Endothelial cell of umbilical vein (primary cell): ENCODE results near the gene SCYGR1. TPM values are rescaled to one million over a fixed set of nuclear protein-coding genes. Genes with fewer than 3 reads are reported as not detected.

Experiments
- BruUV-seq: library from RNA; stranded (reverse); fragments of 400-500 nt; replicated peaks from 2 replicates; lab custom pipeline; 2021; lab: Mats Ljungman, UMichigan
- CTCF ChIA-PET: fragments of 300-600, 350-600 bp; sonication (Branson Sonifier 250); formaldehyde crosslinking; loops from one replicate; lab custom pipeline; 2021; ENCODE audit warnings: antibody characterized with exemption, inconsistent platforms; lab: Charles Lee
- POLR2A ChIA-PET: fragments of 300-600, 350-600 bp; sonication (Branson Sonifier 250); formaldehyde crosslinking; loops from one replicate; lab custom pipeline; 2021; ENCODE audit warnings: antibody characterized with exemption, inconsistent platforms; lab: Charles Lee
- DNase-seq: peaks from one replicate; pipeline ENCODE4 v3.0.0-alpha.2; 2011; ENCODE audit warnings: low read depth, low spot score
- FAIRE-seq: peaks from 2 replicates; lab custom pipeline; 2011; peaks lifted over from hg19 to GRCh38; lab: Jason Lieb, UNC
- H2AFZ ChIP-seq: 2 replicates; pipeline ENCODE4 v1.6.0; 2012; ENCODE audit warnings: low read depth, low read length, control low read depth, inconsistent platforms
- H3K27ac ChIP-seq: 2 replicates; pipeline ENCODE4 v1.5.1; 2011; ENCODE audit warnings: low read depth, mild to moderate bottlenecking, control low read depth, low read length, moderate library complexity; ENCODE audit not compliant: insufficient read depth
- H3K27me3 ChIP-seq, 2 experiments: 2 replicates each; pipeline versions ENCODE4 v1.6.0 to v1.6.1; 2011; ENCODE audit warnings: low read length in 2 of 2, mixed read lengths in 1 of 2; ENCODE audit not compliant: control insufficient read depth in 2 of 2, insufficient read depth in 2 of 2
- H3K36me3 ChIP-seq, 2 experiments: 2 replicates in 1 of 2; 3 replicates in 1 of 2; pipeline ENCODE4 v1.5.1; 2011; ENCODE audit warnings: low read length in 2 of 2, mild to moderate bottlenecking in 1 of 2, moderate library complexity in 1 of 2; ENCODE audit not compliant: control insufficient read depth in 2 of 2, insufficient read depth in 2 of 2; ENCODE audit errors: extremely low read depth in 1 of 2
- H3K4me1 ChIP-seq: 3 replicates; pipeline ENCODE4 v1.5.1; 2011; ENCODE audit warnings: mild to moderate bottlenecking, low read length; ENCODE audit not compliant: control insufficient read depth, insufficient read depth; ENCODE audit errors: extremely low read depth
- H3K4me2 ChIP-seq: 2 replicates; pipeline ENCODE4 v1.6.1; 2011; ENCODE audit warnings: low read length, control low read depth, mixed read lengths; ENCODE audit not compliant: insufficient read depth
- H3K4me3 ChIP-seq, 3 experiments: fragments of 200-600 bp in 1 of 3; sonication (generic), shearing (Covaris generic) in 1 of 3; replicated peaks in 1 of 3; 2 replicates each; pipeline ENCODE4 v1.5.1; 2011 to 2016; ENCODE audit warnings: control low read depth in 3 of 3, low read length in 3 of 3, mild to moderate bottlenecking in 2 of 3, inconsistent platforms in 1 of 3, low read depth in 1 of 3, moderate library complexity in 1 of 3; ENCODE audit not compliant: insufficient read depth in 1 of 3
- H3K79me2 ChIP-seq: 2 replicates; pipeline ENCODE4 v1.6.0; 2012; ENCODE audit warnings: low read length, inconsistent platforms; ENCODE audit not compliant: control insufficient read depth, insufficient read depth
- H3K9ac ChIP-seq: replicated peaks from 2 replicates; pipeline ENCODE3; 2011; ENCODE audit warnings: low read length, control low read depth; ENCODE audit not compliant: insufficient read depth; ENCODE audit errors: extremely low read depth
- H3K9me1 ChIP-seq: replicated peaks from 3 replicates; pipeline ENCODE4 v1.6.0; 2011; ENCODE audit warnings: mild to moderate bottlenecking, low read length; ENCODE audit not compliant: control insufficient read depth, insufficient read depth; ENCODE audit errors: extremely low read depth
- H3K9me3 ChIP-seq: replicated peaks from 2 replicates; pipeline ENCODE4 v1.5.1; 2012; ENCODE audit warnings: low read length, inconsistent platforms; ENCODE audit not compliant: control insufficient read depth, insufficient read depth
- H4K20me1 ChIP-seq: replicated peaks from 2 replicates; pipeline ENCODE3; 2011; ENCODE audit warnings: mild to moderate bottlenecking, low read length; ENCODE audit not compliant: control insufficient read depth, insufficient read depth; ENCODE audit errors: extremely low read depth
- CTCF ChIP-seq, 2 donors: IDR thresholded peaks; 1 replicate in 1 of 2; 2 replicates in 1 of 2; pipeline ENCODE4 v1.5.1; 2011; ENCODE audit warnings: low read length in 2 of 2, mild to moderate bottlenecking in 2 of 2, moderate library complexity in 2 of 2, control low read depth in 1 of 2, inconsistent platforms in 1 of 2, low read depth in 1 of 2; ENCODE audit not compliant: insufficient read depth in 1 of 2; ENCODE audit errors: extremely low read depth in 1 of 2
- EZH2 ChIP-seq: IDR thresholded peaks from 2 replicates; pipeline ENCODE4 v1.6.1; 2012; ENCODE audit warnings: borderline replicate concordance, low read depth, mild to moderate bottlenecking, moderate library complexity, low read length, inconsistent platforms; ENCODE audit not compliant: severe bottlenecking
- FOS ChIP-seq: IDR thresholded peaks from 2 replicates; pipeline ENCODE4 v1.6.1; 2011; ENCODE audit warnings: mild to moderate bottlenecking, low read length, moderate library complexity, borderline replicate concordance; ENCODE audit not compliant: insufficient read depth
- GATA2 ChIP-seq: IDR thresholded peaks from 2 replicates; pipeline ENCODE4 v1.7.0; 2011; ENCODE audit warnings: low read depth, mild to moderate bottlenecking, moderate library complexity, mixed read lengths, low read length; ENCODE audit not compliant: insufficient read length, insufficient read depth
- JUN ChIP-seq: IDR thresholded peaks from 2 replicates; pipeline ENCODE4 v1.6.1; 2011; ENCODE audit warnings: borderline replicate concordance, low read depth; ENCODE audit not compliant: insufficient read length, insufficient read depth
- MYC ChIP-seq: IDR thresholded peaks from one replicate; pipeline ENCODE4 v1.6.1; 2011; ENCODE audit warnings: mild to moderate bottlenecking, low read depth, low read length
- POLR2A ChIP-seq: IDR thresholded peaks from 2 replicates; pipeline ENCODE4 v1.6.1; 2012; ENCODE audit warnings: low read depth, mild to moderate bottlenecking, control low read depth, low read length
- POLR2AphosphoS5 ChIP-seq: IDR thresholded peaks from 2 replicates; pipeline ENCODE4 v1.6.1; 2012; ENCODE audit warnings: low read depth, mild to moderate bottlenecking, control low read depth, low read length, moderate library complexity; ENCODE audit not compliant: insufficient read depth
- dilution Hi-C: fragments of 300-500 bp; cut with MboI; formaldehyde crosslinking; loops from one replicate; pipeline ENCODE4 v1.15.0; 2019; ENCODE audit warnings: low sequenced_read_pairs; ENCODE audit not compliant: extremely low pct_ligation_motif_present
- intact Hi-C: fragments of 100-400 bp; cut with micrococcal nuclease; formaldehyde crosslinking; loops from one replicate; pipeline ENCODE4 v1.10.0; 2022
- polyA plus RNA-seq, 4 experiments: library from polyadenylated mRNA; depleted of rRNA in 3 of 4; stranded (reverse) in 3 of 4; unstranded in 1 of 4; fragments of >200 nt; gene quantifications; 2 replicates each; pipeline versions ENCODE4 v1.2.1 to v1.2.3, GENCODE V29; 2011 to 2012; ENCODE audit warnings: missing spikeins in 1 of 4
- total RNA-seq: library from RNA; stranded (reverse); gene quantifications from 2 replicates; pipeline ENCODE4 v1.2.3, GENCODE V29; 2021
- TF ChIP-seq, protein P1 (sequence below): IDR thresholded peaks from 2 replicates; pipeline ENCODE4 v1.6.1; 2011; ENCODE audit not compliant: insufficient read depth, insufficient read length

Gene SCYGR1
- total and polyA plus RNA-seq, 2 donors (not counting 3 experiments of a cell fraction or from before 2014, with no cell fraction given), result not detected

DNA sequence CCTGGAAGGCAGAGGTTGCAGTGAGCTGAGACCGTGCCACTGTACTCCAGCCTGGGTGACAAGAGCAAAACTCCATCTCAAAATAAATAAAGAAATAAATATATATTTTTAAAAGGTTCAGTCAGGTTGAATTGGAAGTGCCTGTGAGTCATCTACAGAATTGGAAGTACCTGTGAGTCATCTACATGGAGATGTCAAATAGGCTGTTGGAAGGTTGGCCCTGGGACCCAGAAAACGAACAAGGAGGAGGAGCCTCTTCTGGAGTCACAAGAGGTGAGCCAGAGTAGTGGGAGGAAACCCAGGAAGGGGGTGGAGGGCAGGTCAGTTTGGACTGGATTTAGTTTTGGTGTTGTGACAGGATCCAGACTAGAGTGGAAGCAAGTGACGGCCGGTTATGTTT lies 15.2 kb upstream of the SCYGR1 start:
- H3K9me3 ChIP-seq, result no peaks in the 10 kb centered on the region
- H3K9ac ChIP-seq, result no peak overlapping the region
- H3K36me3 ChIP-seq, result no peaks in the 10 kb centered on the region
- FAIRE-seq (no peak), DNase-seq (no peak)
- no peaks in the 10 kb centered on the region for H3K27me3 ChIP-seq
- no peaks in the 10 kb centered on the region for H3K9me1 ChIP-seq
- ChIA-PET CTCF (no interaction called here), POLR2A (no interaction called here)
- H3K4me3 ChIP-seq, result no peak overlapping the region
- H2AFZ ChIP-seq, result no peak overlapping the region
- no peak overlapping the region for H3K4me2 ChIP-seq
- H3K27ac ChIP-seq, result no peak overlapping the region
- no peaks in the 10 kb centered on the region for H3K79me2 ChIP-seq
- H3K4me1 ChIP-seq, result peaks cover 8% of the 10 kb centered on the region
- H4K20me1 ChIP-seq, result no peaks in the 10 kb centered on the region
- dilution Hi-C loops, result no loop called here
- intact Hi-C loops, result no loop called here
- TF ChIP-seq POLR2AphosphoS5 (no peak), EZH2 (no peak), JUN (no peak), GATA2 (no peak), FOS (no peak), MYC (no peak), POLR2A (no peak)
- TF ChIP-seq, protein P1, sequence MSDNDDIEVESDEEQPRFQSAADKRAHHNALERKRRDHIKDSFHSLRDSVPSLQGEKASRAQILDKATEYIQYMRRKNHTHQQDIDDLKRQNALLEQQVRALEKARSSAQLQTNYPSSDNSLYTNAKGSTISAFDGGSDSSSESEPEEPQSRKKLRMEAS, result no peak
- no TSS peak for BruUV-seq

- Histone ChIP-seq H3K36me3 (no peaks in the 10 kb centered on the region), H3K4me3 (no peak overlapping the region), H3K79me2 (no peaks in the 10 kb centered on the region), H3K27ac (no peak overlapping the region), H3K4me1 (peaks cover 8% of the 10 kb centered on the region), H3K4me2 (no peak overlapping the region), H4K20me1 (no peaks in the 10 kb centered on the region), H3K27me3 (no peaks in the 10 kb centered on the region), H3K9me3 (no peaks in the 10 kb centered on the region), H3K9me1 (no peaks in the 10 kb centered on the region), H3K9ac (no peak overlapping the region), H2AFZ (no peak overlapping the region)
- FAIRE-seq, result no peak
- dilution Hi-C loops (no loop called here), intact Hi-C loops (no loop called here)
- BruUV-seq, result no TSS peak
- ChIA-PET POLR2A (no interaction called here), CTCF (interaction anchor here (1.1 to 1.4 kb wide), 2 partner anchors 364 to 488 kb away, joined by 3 to 5 read pairs; no protein-coding TSS in a partner anchor)
- TF ChIP-seq CTCF (IDR thresholded peaks at IDR 0.05; ENCODE audit: extremely low read depth in 1 of 2, insufficient read depth in 1 of 2, low read depth in 1 of 2, low read length in 2 of 2), result no peak
- DNase-seq, result no peak
Observed at GRCh38 chr2:227402321-227402720, 14.6 kb upstream of the SCYGR1 start.
